Mucosa of descending colon (tissue), 3 donors: Measurements from ENCODE around the gene CDK5RAP2. TPM values are rescaled to one million over a fixed set of nuclear protein-coding genes. Genes with fewer than 3 reads are reported as not detected.

ENCODE experiments used
- ATAC-seq: fragments of 200-7000 bp; cut with Tn5 transposase; one replicate; pipeline ENCODE4 v1.9.1; 2020; ENCODE audit warnings: mild to moderate bottlenecking, moderate library complexity
- DNase-seq, 3 donors: peaks; one replicate each; pipeline ENCODE4 v3.0.0-alpha.2; 2020
- H3K36me3 ChIP-seq: fragments of 200-600 bp; one replicate; pipeline ENCODE4 v1.8.0; 2021; ENCODE audit warnings: low read depth, mild to moderate bottlenecking
- H3K4me1 ChIP-seq: fragments of 200-600 bp; one replicate; pipeline ENCODE4 v1.8.0; 2021; ENCODE audit warnings: low read depth, mild to moderate bottlenecking
- H3K4me3 ChIP-seq: fragments of 200-600 bp; one replicate; pipeline ENCODE4 v1.8.0; 2021; ENCODE audit warnings: mild to moderate bottlenecking
- H3K9me3 ChIP-seq: fragments of 200-600 bp; one replicate; pipeline ENCODE4 v1.8.0; 2021; ENCODE audit warnings: mild to moderate bottlenecking
- CTCF ChIP-seq: fragments of 200-600 bp; IDR thresholded peaks from one replicate; pipeline ENCODE4 v1.8.0; 2022; ENCODE audit warnings: antibody characterized with exemption, mild to moderate bottlenecking
- intact Hi-C, 2 donors: fragments of 100-400 bp; cut with DNase I in 1 of 2; cut with micrococcal nuclease in 1 of 2; formaldehyde crosslinking; loops; one replicate each; pipeline versions ENCODE4 v1.11.0 to v1.11.1; 2022; cut with DNase I, micrococcal nuclease
- total RNA-seq, 3 donors: library from RNA; stranded (reverse); fragmentation: NEBNext Ultra II Directional in 2 of 3; extraction: Animal tissue kit (Norgen Biotek cat#: 25700) in 2 of 3; gene quantifications; one replicate each; pipeline versions ENCODE4 v1.2.1 to v1.2.4, GENCODE V29; 2021 to 2023
- donor health status: DM: no; HTN: no; CAD: no; lungs with moderate emphysema.
- donor health status: DM: no; HTN: no; CAD: no.
- donor health status: DM: no; HTN: yes; CAD: no.

CDK5RAP2 gene
- total RNA-seq, 3 donors from 2014 or later, result 27.0 to 62.4 (median 35.1) TPM

GRCh38 chr9:120381839-120382238, 198.1 kb downstream of the CDK5RAP2 start:
- no peak for TF ChIP-seq CTCF
- intact Hi-C loops, result no loop called here
- H3K4me1 ChIP-seq, result peaks cover 13% of the 10 kb centered on the region
- H3K9me3 ChIP-seq, result peaks cover 3% of the 10 kb centered on the region
- DNase-seq, result no peak
- H3K4me3 ChIP-seq, result no peak overlapping the region
- no peaks in the 10 kb centered on the region for H3K36me3 ChIP-seq
- ATAC-seq, result no peak

- no peak overlapping the region for H3K4me3 ChIP-seq
- DNase-seq (no peak), ATAC-seq (no peak)
- no peaks in the 10 kb centered on the region for H3K36me3 ChIP-seq
- no peak for TF ChIP-seq CTCF
- H3K9me3 ChIP-seq, result peaks cover 3% of the 10 kb centered on the region
- H3K4me1 ChIP-seq, result peaks cover 7% of the 10 kb centered on the region
- intact Hi-C loops, result no loop called here
Measured at GRCh38 chr9:120379611-120380010, 200.4 kb downstream of the CDK5RAP2 start.

GRCh38 chr9:120378680-120379079, 201.3 kb downstream of the CDK5RAP2 start:
- intact Hi-C loops, result no loop called here
- H3K9me3 ChIP-seq, result peaks cover 3% of the 10 kb centered on the region
- ATAC-seq (no peak), DNase-seq (no peak)
- TF ChIP-seq CTCF, result no peak
- no peak overlapping the region for H3K4me3 ChIP-seq
- H3K36me3 ChIP-seq, result no peaks in the 10 kb centered on the region
- H3K4me1 ChIP-seq, result no peaks in the 10 kb centered on the region

- intact Hi-C loops, result no loop called here
- no peaks in the 10 kb centered on the region for H3K4me1 ChIP-seq
- H3K9me3 ChIP-seq, result peaks cover 3% of the 10 kb centered on the region
- no peaks in the 10 kb centered on the region for H3K36me3 ChIP-seq
- no peak for TF ChIP-seq CTCF
- H3K4me3 ChIP-seq, result no peak overlapping the region
- ATAC-seq (no peak), DNase-seq (no peak)
Measured at GRCh38 chr9:120377268-120378159, 202.5 kb downstream of the CDK5RAP2 start.

GRCh38 chr9:120376101-120376500, 203.9 kb downstream of the CDK5RAP2 start:
- intact Hi-C loops, result no loop called here
- H3K4me3 ChIP-seq, result no peak overlapping the region
- no peaks in the 10 kb centered on the region for H3K36me3 ChIP-seq
- H3K9me3 ChIP-seq, result peaks cover 3% of the 10 kb centered on the region
- ATAC-seq (no peak), DNase-seq (no peak)
- no peaks in the 10 kb centered on the region for H3K4me1 ChIP-seq
- no peak for TF ChIP-seq CTCF
